HK-2 (cell line): ENCODE measurements around the gene PPA1.
"Not testable (repeated sequence)": the region's sequence is repeated elsewhere in the genome, so short reads cannot be mapped to it uniquely, and the experiment has no call there.

Experiments used
- DNase-seq: peaks from one replicate; pipeline ENCODE4 v3.0.0-alpha.2; 2018; ENCODE audit not compliant: unreplicated experiment

PPA1 gene

GRCh38 chr10:70169011-70169410 is 64.2 kb downstream of the PPA1 start:
- no peak for DNase-seq

- no peak for DNase-seq
These were observed 66.0 kb downstream of the PPA1 start for GRCh38 chr10:70167246-70167645.

GRCh38 chr10:70166394-70166793 is 66.8 kb downstream of the PPA1 start:
- no peak for DNase-seq

- DNase-seq, result no peak
These were observed 69.1 kb downstream of the PPA1 start for GRCh38 chr10:70164163-70164562.

- no peak for DNase-seq
These were observed 69.8 kb downstream of the PPA1 start for GRCh38 chr10:70163448-70163847.

GRCh38 chr10:70162892-70163201 is 70.4 kb downstream of the PPA1 start:
- no peak for DNase-seq

GRCh38 chr10:70162151-70162891 is 70.9 kb downstream of the PPA1 start:
- no peak for DNase-seq

GRCh38 chr10:70160798-70161197 is 72.4 kb downstream of the PPA1 start:
- DNase-seq, result no peak

GRCh38 chr10:70159366-70159765 is 73.9 kb downstream of the PPA1 start:
- DNase-seq, result not testable (repeated sequence)

GRCh38 chr10:70158113-70158512 is 75.1 kb downstream of the PPA1 start:
- DNase-seq, result no peak

GRCh38 chr10:70155255-70155838 is 77.9 kb downstream of the PPA1 start:
- no peak for DNase-seq
